Prostate gland (tissue), 2 donors: ENCODE data around the gene FAM83C.

Experiments used
- POLR2A ChIP-seq: fragments of 450-650 bp; IDR thresholded peaks from one replicate; pipeline ENCODE4 v1.6.1; 2016; ENCODE audit warnings: antibody characterized with exemption, mild to moderate bottlenecking
- POLR2AphosphoS5 ChIP-seq: sonication (generic); formaldehyde crosslinking; IDR thresholded peaks from one replicate; pipeline ENCODE4 v1.6.1; 2017; ENCODE audit warnings: antibody characterized with exemption
- TF ChIP-seq, protein P1 (sequence below), 4 experiments: fragments of 200-600 bp in 2 of 4; fragments of 450-650 bp in 2 of 4; sonication (generic) in 2 of 4; IDR thresholded peaks; 1 replicate in 3 of 4; 2 replicates in 1 of 4; pipeline ENCODE4 v1.5.1; 2016 to 2019; ENCODE audit warnings: antibody characterized with exemption in 4 of 4, mild to moderate bottlenecking in 2 of 4, moderate library complexity in 2 of 4

DNA sequence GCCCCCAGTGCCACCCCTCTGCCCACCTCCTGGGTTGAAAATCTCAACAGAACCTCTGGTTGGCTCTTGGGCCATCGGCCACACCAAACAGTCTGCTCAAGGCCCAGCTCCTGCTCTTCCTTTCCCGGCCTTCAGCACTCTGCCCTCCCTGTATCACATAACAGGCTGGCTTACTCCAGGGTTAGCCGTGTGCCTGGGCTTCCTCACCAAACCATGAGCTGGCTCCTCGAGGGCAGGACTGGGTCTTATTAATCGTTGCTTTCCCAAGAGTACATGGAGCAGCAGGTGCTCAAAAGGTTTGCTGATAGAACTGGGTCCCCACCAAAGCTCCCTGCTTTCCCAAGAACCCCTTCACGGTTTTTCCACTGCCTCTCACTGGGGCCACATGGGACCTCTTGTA lies 12.7 kb upstream of the FAM83C start:
- TF ChIP-seq, protein P1, sequence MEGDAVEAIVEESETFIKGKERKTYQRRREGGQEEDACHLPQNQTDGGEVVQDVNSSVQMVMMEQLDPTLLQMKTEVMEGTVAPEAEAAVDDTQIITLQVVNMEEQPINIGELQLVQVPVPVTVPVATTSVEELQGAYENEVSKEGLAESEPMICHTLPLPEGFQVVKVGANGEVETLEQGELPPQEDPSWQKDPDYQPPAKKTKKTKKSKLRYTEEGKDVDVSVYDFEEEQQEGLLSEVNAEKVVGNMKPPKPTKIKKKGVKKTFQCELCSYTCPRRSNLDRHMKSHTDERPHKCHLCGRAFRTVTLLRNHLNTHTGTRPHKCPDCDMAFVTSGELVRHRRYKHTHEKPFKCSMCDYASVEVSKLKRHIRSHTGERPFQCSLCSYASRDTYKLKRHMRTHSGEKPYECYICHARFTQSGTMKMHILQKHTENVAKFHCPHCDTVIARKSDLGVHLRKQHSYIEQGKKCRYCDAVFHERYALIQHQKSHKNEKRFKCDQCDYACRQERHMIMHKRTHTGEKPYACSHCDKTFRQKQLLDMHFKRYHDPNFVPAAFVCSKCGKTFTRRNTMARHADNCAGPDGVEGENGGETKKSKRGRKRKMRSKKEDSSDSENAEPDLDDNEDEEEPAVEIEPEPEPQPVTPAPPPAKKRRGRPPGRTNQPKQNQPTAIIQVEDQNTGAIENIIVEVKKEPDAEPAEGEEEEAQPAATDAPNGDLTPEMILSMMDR (IDR thresholded peaks at IDR 0.05) = no peak
- TF ChIP-seq POLR2A (no peak), POLR2AphosphoS5 (no peak)
